Measurements from ENCODE around the gene GORASP1. TPM values are rescaled to one million over a fixed set of nuclear protein-coding genes. Genes with fewer than 3 reads are reported as not detected.

Gene GORASP1
- total RNA-seq, 4 donors from 2014 or later: 34.3 to 81.9 (median 38.5) TPM

DNA sequence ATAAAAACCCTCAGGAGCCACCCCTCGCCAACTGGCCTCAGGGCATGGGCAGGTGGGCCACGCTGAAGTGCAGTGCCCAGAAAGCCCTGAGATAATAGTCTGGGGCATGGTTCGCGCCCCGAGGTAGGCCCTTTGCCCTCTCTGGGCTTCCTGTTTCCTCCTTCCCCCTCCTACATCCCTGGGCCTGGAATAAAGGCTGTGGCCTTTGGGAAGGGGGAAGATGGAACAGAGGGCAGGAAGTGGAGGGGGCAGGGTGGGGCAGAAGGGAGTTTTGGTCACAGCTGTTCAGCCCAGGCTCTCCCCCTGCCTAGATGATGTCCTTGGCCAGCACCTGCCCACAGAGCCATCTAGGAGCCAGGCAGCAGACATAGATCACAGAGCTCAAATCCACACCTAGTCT, 34.6 kb upstream of the GORASP1 start:
- TF ChIP-seq CTCF (IDR thresholded peaks at IDR 0.05 in 4 of 5, conservative IDR thresholded peaks at IDR 0.05 in 1 of 5) (no peak), POLR2A (IDR thresholded peaks at IDR 0.05) (no peak)
- peaks cover 39 to 55% of the 10 kb centered on the region in 2 donors for H3K4me1 ChIP-seq

GRCh38 chr3:39141171-39141995, 34.0 kb upstream of the GORASP1 start:
- Histone ChIP-seq H3K36me3 (peaks cover 0 to 46% of the 10 kb centered on the region in 2 donors), H3K4me1 (peaks cover 33 to 48% of the 10 kb centered on the region in 2 donors), H3K9me3 (no peaks in the 10 kb centered on the region), H3K27me3 (no peaks in the 10 kb centered on the region), H3K4me3 (no peak overlapping the region), H3K27ac (peak overlapping the region; percentile 58 to 100 (median 89))
- TF ChIP-seq POLR2A (IDR thresholded peaks at IDR 0.05): no peak
- TF ChIP-seq CTCF (IDR thresholded peaks at IDR 0.05 in 4 of 5, conservative IDR thresholded peaks at IDR 0.05 in 1 of 5): no peak
- intact Hi-C loops (cut with DNase I; ENCODE audit: low total_unique reads): no loop called here
- ATAC-seq (peak in 1 of 2 donors; percentile 4), DNase-seq (peak in 1 of 2 donors; percentile 52)
- in situ Hi-C loops (cut with MboI; ENCODE audit: low sequenced_read_pairs in 4 of 4): no loop called here

More for the DNA sequence above, 34.6 kb upstream of the GORASP1 start:
- Histone ChIP-seq H3K36me3 (peaks cover 0 to 47% of the 10 kb centered on the region in 2 donors), H3K27ac (peak overlapping the region; percentile 58 to 100 (median 89)), H3K9me3 (no peaks in the 10 kb centered on the region), H3K4me3 (no peak overlapping the region), H3K27me3 (no peaks in the 10 kb centered on the region)
- DNase-seq (peak in 1 of 2 donors; percentile 57), ATAC-seq (peak in 1 of 2 donors; percentile 13)
- in situ Hi-C loops (cut with MboI; ENCODE audit: low sequenced_read_pairs in 4 of 4): no loop called here
- intact Hi-C loops (cut with DNase I; ENCODE audit: low total_unique reads): no loop called here

DNA sequence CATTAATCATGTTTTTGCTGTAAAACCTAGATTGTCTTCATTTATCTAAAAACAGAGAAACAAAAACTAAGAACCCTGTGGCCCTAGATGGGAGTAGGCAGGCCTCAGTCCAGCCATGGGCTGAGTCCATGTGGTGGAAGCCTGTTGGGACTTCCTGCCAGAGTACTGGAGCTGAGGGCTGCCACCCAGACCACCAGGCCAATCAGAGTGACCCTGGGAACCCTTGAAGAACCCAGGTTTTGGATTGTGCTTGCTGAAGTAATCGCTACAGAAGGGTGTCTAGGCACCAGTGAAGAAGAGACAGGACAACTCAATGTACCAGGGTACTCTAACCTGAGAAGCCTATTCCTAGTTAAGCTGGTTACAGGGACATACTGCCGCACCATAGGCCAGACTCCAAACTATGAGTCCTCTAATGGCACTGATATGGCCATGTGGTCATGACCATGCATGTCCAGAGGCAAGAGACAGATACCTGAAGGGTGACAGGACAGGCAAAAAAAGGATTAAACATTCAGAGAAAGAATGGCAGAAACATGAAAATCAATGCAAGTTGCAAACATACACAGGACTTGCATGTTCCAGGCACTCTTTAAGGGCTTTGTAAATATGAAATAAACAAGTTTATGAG, 33.0 kb upstream of the GORASP1 start:
- peaks cover 25 to 40% of the 10 kb centered on the region in 2 donors for H3K4me1 ChIP-seq
- H3K36me3 ChIP-seq: peaks cover 0 to 37% of the 10 kb centered on the region in 2 donors
- intact Hi-C loops (cut with DNase I; ENCODE audit: low total_unique reads) (no loop called here), in situ Hi-C loops (cut with MboI; ENCODE audit: low sequenced_read_pairs in 4 of 4) (no loop called here)
- no peak overlapping the region for H3K4me3 ChIP-seq
- peak; percentile 55 to 69 for ATAC-seq
- DNase-seq: no peak
- peak overlapping the region; percentile 58 to 100 (median 89) for H3K27ac ChIP-seq
- H3K9me3 ChIP-seq: no peaks in the 10 kb centered on the region
- H3K27me3 ChIP-seq: no peaks in the 10 kb centered on the region
- TF ChIP-seq POLR2A (IDR thresholded peaks at IDR 0.05): no peak
- TF ChIP-seq CTCF (IDR thresholded peaks at IDR 0.05 in 4 of 5, conservative IDR thresholded peaks at IDR 0.05 in 1 of 5): no peak

- H3K27me3 ChIP-seq: no peaks in the 10 kb centered on the region
- in situ Hi-C loops (cut with MboI; ENCODE audit: low sequenced_read_pairs in 4 of 4) (no loop called here), intact Hi-C loops (cut with DNase I; ENCODE audit: low total_unique reads) (no loop called here)
- no peak for TF ChIP-seq CTCF (IDR thresholded peaks at IDR 0.05 in 4 of 5, conservative IDR thresholded peaks at IDR 0.05 in 1 of 5)
- no peak for TF ChIP-seq POLR2A (IDR thresholded peaks at IDR 0.05)
- peaks cover 25 to 40% of the 10 kb centered on the region in 2 donors for H3K4me1 ChIP-seq
- no peak for DNase-seq
- peaks cover 0 to 27% of the 10 kb centered on the region in 2 donors for H3K36me3 ChIP-seq
- no peaks in the 10 kb centered on the region for H3K9me3 ChIP-seq
- ATAC-seq: no peak
- H3K4me3 ChIP-seq: no peak overlapping the region
- H3K27ac ChIP-seq: peak overlapping the region in 2 of 4 donors; percentile 99 to 100
Measured at GRCh38 chr3:39139442-39139841, 32.0 kb upstream of the GORASP1 start.

Data from gastrocnemius medialis (tissue), 4 donors.